Measurements from ENCODE around the gene CYP2A7. TPM values are rescaled to one million over a fixed set of nuclear protein-coding genes. Genes with fewer than 3 reads are reported as not detected.
"Not testable (repeated sequence)": the region's sequence is repeated elsewhere in the genome, so short reads cannot be mapped to it uniquely, and the experiment has no call there.

Gene CYP2A7
- total and polyA plus RNA-seq, 11 donors, result not detected

GRCh38 chr19:40875526-40875951, 6.5 kb downstream of the CYP2A7 start:
- H3K4me1 ChIP-seq; H3K36me3 ChIP-seq; H3K9me3 ChIP-seq; intact Hi-C loops (cut with DNase I); H3K27ac ChIP-seq: not testable (repeated sequence)
- H3K4me3 ChIP-seq, result peak overlapping the region in 1 of 12 donors; percentile 5
- 2 to 15% (median 5%) methylated on average over 17 to 20 of the region's 23 CpGs for WGBS, 4 donors
- DNase-seq (peak; percentile 37 to 88 (median 58)), ATAC-seq (peak in 3 of 4 donors; percentile 47 to 50 (median 48))
- H3K27me3 ChIP-seq, result peaks cover 0 to 19% (median 0%) of the 10 kb centered on the region in 9 donors

GRCh38 chr19:40874874-40875273, 7.2 kb downstream of the CYP2A7 start:
- peaks cover 0 to 19% (median 0%) of the 10 kb centered on the region in 9 donors for H3K27me3 ChIP-seq
- H3K4me1 ChIP-seq; H3K27ac ChIP-seq; H3K4me3 ChIP-seq; intact Hi-C loops (cut with DNase I); DNase-seq; H3K36me3 ChIP-seq; H3K9me3 ChIP-seq: not testable (repeated sequence)
- 40 to 68% (median 59%) methylated on average over 2 of the region's 4 CpGs; no CpG with 5 or more reads in 1 of the 4 donors for WGBS, 4 donors
- ATAC-seq, result peak in 1 of 4 donors; percentile 22

- peaks cover 0 to 17% (median 0%) of the 10 kb centered on the region in 9 donors for H3K27me3 ChIP-seq
- ATAC-seq; H3K9me3 ChIP-seq; DNase-seq; H3K36me3 ChIP-seq; intact Hi-C loops (cut with DNase I); H3K27ac ChIP-seq; H3K4me1 ChIP-seq; H3K4me3 ChIP-seq: not testable (repeated sequence)
- 79 to 95% (median 83%) methylated on average over 2 of the region's 2 CpGs for WGBS, 4 donors
Observed at GRCh38 chr19:40873873-40874272, 8.2 kb downstream of the CYP2A7 start.

GRCh38 chr19:40872209-40872608, 9.8 kb downstream of the CYP2A7 start:
- H3K27ac ChIP-seq, result no peak overlapping the region
- no peaks in the 10 kb centered on the region for H3K9me3 ChIP-seq
- no peak overlapping the region for H3K4me3 ChIP-seq
- H3K36me3 ChIP-seq, result no peaks in the 10 kb centered on the region
- DNase-seq (no peak), ATAC-seq (no peak)
- intact Hi-C loops (cut with DNase I), result no loop called here
- H3K27me3 ChIP-seq, result peaks cover 0 to 13% (median 0%) of the 10 kb centered on the region in 9 donors
- WGBS, 4 donors, result 65 to 76% (median 72%) methylated on average over 2 of the region's 2 CpGs
- TF ChIP-seq POLR2A (IDR thresholded peaks at IDR 0.05) (no peak), CTCF (IDR thresholded peaks at IDR 0.05) (no peak)
- no peaks in the 10 kb centered on the region for H3K4me1 ChIP-seq

- no peak overlapping the region for H3K4me3 ChIP-seq
- H3K36me3 ChIP-seq, result no peaks in the 10 kb centered on the region
- 79 to 88% (median 83%) methylated on average over 7 of the region's 7 CpGs for WGBS, 4 donors
- no peaks in the 10 kb centered on the region for H3K9me3 ChIP-seq
- TF ChIP-seq POLR2A (IDR thresholded peaks at IDR 0.05), result no peak
- no peak for TF ChIP-seq CTCF (IDR thresholded peaks at IDR 0.05)
- DNase-seq (no peak), ATAC-seq (no peak)
- H3K4me1 ChIP-seq, result no peaks in the 10 kb centered on the region
- H3K27me3 ChIP-seq, result no peaks in the 10 kb centered on the region
- no peak overlapping the region for H3K27ac ChIP-seq
- intact Hi-C loops (cut with DNase I), result no loop called here
Observed at GRCh38 chr19:40867701-40868100, 14.3 kb downstream of the CYP2A7 start.

- intact Hi-C loops (cut with DNase I); H3K27me3 ChIP-seq; DNase-seq; ATAC-seq; H3K9me3 ChIP-seq; H3K27ac ChIP-seq; H3K36me3 ChIP-seq; H3K4me3 ChIP-seq; H3K4me1 ChIP-seq: not testable (repeated sequence)
- 56 to 61% (median 59%) methylated on average over 9 of the region's 9 CpGs for WGBS, 4 donors
Observed at GRCh38 chr19:40864739-40865496, 17.1 kb downstream of the CYP2A7 start.
